ENCODE results near the gene HS2ST1. TPM values are rescaled to one million over a fixed set of nuclear protein-coding genes. Genes with fewer than 3 reads are reported as not detected.

The HS2ST1 gene
- polyA plus RNA-seq, 1 experiment, result 22.4 TPM

GRCh38 chr1:87159378-87159915, 245.0 kb downstream of the HS2ST1 start:
- no peak overlapping the region for H3K27ac ChIP-seq (ENCODE audit: low read depth, low read length)
- no peaks in the 10 kb centered on the region for H3K27me3 ChIP-seq (ENCODE audit: control insufficient read depth, insufficient read depth, low read length)
- CTCF ChIA-PET, result no interaction called here
- no peak overlapping the region for H3K4me3 ChIP-seq (ENCODE audit: low read depth, low read length)
- no peak for TF ChIP-seq CTCF (IDR thresholded peaks at IDR 0.05; ENCODE audit: low read depth, low read length)
- H3K9me3 ChIP-seq (ENCODE audit: control insufficient read depth, insufficient read depth, low read length), result no peaks in the 10 kb centered on the region
- POLR2A ChIA-PET, result no interaction called here
- DNase-seq (ENCODE audit: low read depth, low spot score), result no peak

Other genes starting within 250 kb of the HS2ST1 start
- gene SH3GLB1, start 210.1 kb upstream of the HS2ST1 start, polyA plus RNA-seq (2011; rRNA removed), result 61.3 and 75.9 TPM in 2 replicates
- 248 and 358 TPM in 2 replicates for gene SELENOF, start 509 bp upstream of the HS2ST1 start, polyA plus RNA-seq (2011; rRNA removed)

All from AG04450 (cell line).